ENCODE data around the gene COL4A2.

COL4A2 gene

GRCh38 chr13:110329798-110330461, 22.8 kb downstream of the COL4A2 start:
- peaks cover 0 to 6% of the 10 kb centered on the region in 2 donors for H3K4me1 ChIP-seq (ENCODE audit: control insufficient read depth in 1 of 2, insufficient read depth in 2 of 2, low read length in 2 of 2)
- peak overlapping the region in 1 of 2 donors; percentile 22 for H3K9ac ChIP-seq (ENCODE audit: low read depth in 1 of 2, low read length in 2 of 2)
- no peaks in the 10 kb centered on the region for H3K9me3 ChIP-seq (ENCODE audit: control insufficient read depth in 1 of 2, low read length in 2 of 2)
- H3K4me3 ChIP-seq (ENCODE audit: low read depth in 1 of 2, low read length in 2 of 2): no peak overlapping the region
- H3K27me3 ChIP-seq (ENCODE audit: control insufficient read depth in 1 of 2, insufficient read depth in 2 of 2, low read length in 2 of 2): no peaks in the 10 kb centered on the region
- H3K36me3 ChIP-seq (ENCODE audit: control insufficient read depth in 1 of 2, insufficient read depth in 2 of 2, low read length in 2 of 2): no peaks in the 10 kb centered on the region
- peak overlapping the region; percentile 6 for H3K27ac ChIP-seq (ENCODE audit: low read depth, low read length)

- Histone ChIP-seq H3K27ac (ENCODE audit: low read depth, low read length) (peak overlapping the region; percentile 6), H3K36me3 (ENCODE audit: control insufficient read depth in 1 of 2, insufficient read depth in 2 of 2, low read length in 2 of 2) (no peaks in the 10 kb centered on the region), H3K4me1 (ENCODE audit: control insufficient read depth in 1 of 2, insufficient read depth in 2 of 2, low read length in 2 of 2) (peaks cover 0 to 6% of the 10 kb centered on the region in 2 donors), H3K27me3 (ENCODE audit: control insufficient read depth in 1 of 2, insufficient read depth in 2 of 2, low read length in 2 of 2) (no peaks in the 10 kb centered on the region), H3K9me3 (ENCODE audit: control insufficient read depth in 1 of 2, low read length in 2 of 2) (no peaks in the 10 kb centered on the region), H3K4me3 (ENCODE audit: low read depth in 1 of 2, low read length in 2 of 2) (no peak overlapping the region), H3K9ac (ENCODE audit: low read depth in 1 of 2, low read length in 2 of 2) (no peak overlapping the region)
Measured at GRCh38 chr13:110330491-110331011, 23.5 kb downstream of the COL4A2 start.

GRCh38 chr13:110331362-110331761, 24.3 kb downstream of the COL4A2 start:
- H3K27me3 ChIP-seq (ENCODE audit: control insufficient read depth in 1 of 2, insufficient read depth in 2 of 2, low read length in 2 of 2): no peaks in the 10 kb centered on the region
- no peak overlapping the region for H3K4me3 ChIP-seq (ENCODE audit: low read depth in 1 of 2, low read length in 2 of 2)
- H3K9me3 ChIP-seq (ENCODE audit: control insufficient read depth in 1 of 2, low read length in 2 of 2): no peaks in the 10 kb centered on the region
- H3K36me3 ChIP-seq (ENCODE audit: control insufficient read depth in 1 of 2, insufficient read depth in 2 of 2, low read length in 2 of 2): no peaks in the 10 kb centered on the region
- H3K4me1 ChIP-seq (ENCODE audit: control insufficient read depth in 1 of 2, insufficient read depth in 2 of 2, low read length in 2 of 2): peaks cover 0 to 6% of the 10 kb centered on the region in 2 donors
- H3K9ac ChIP-seq (ENCODE audit: low read depth in 1 of 2, low read length in 2 of 2): no peak overlapping the region
- H3K27ac ChIP-seq (ENCODE audit: low read depth, low read length): no peak overlapping the region

GRCh38 chr13:110332750-110333149, 25.7 kb downstream of the COL4A2 start:
- H3K36me3 ChIP-seq (ENCODE audit: control insufficient read depth in 1 of 2, insufficient read depth in 2 of 2, low read length in 2 of 2): no peaks in the 10 kb centered on the region
- no peak overlapping the region for H3K27ac ChIP-seq (ENCODE audit: low read depth, low read length)
- H3K4me1 ChIP-seq (ENCODE audit: control insufficient read depth in 1 of 2, insufficient read depth in 2 of 2, low read length in 2 of 2): peaks cover 3 to 6% of the 10 kb centered on the region in 2 donors

GRCh38 chr13:110333837-110334236, 26.8 kb downstream of the COL4A2 start:
- Histone ChIP-seq H3K27me3 (ENCODE audit: control insufficient read depth in 1 of 2, insufficient read depth in 2 of 2, low read length in 2 of 2) (no peaks in the 10 kb centered on the region), H3K9ac (ENCODE audit: low read depth in 1 of 2, low read length in 2 of 2) (no peak overlapping the region), H3K9me3 (ENCODE audit: control insufficient read depth in 1 of 2, low read length in 2 of 2) (no peaks in the 10 kb centered on the region), H3K36me3 (ENCODE audit: control insufficient read depth in 1 of 2, insufficient read depth in 2 of 2, low read length in 2 of 2) (no peaks in the 10 kb centered on the region), H3K4me3 (ENCODE audit: low read depth in 1 of 2, low read length in 2 of 2) (no peak overlapping the region), H3K27ac (ENCODE audit: low read depth, low read length) (no peak overlapping the region), H3K4me1 (ENCODE audit: control insufficient read depth in 1 of 2, insufficient read depth in 2 of 2, low read length in 2 of 2) (peaks cover 3 to 6% of the 10 kb centered on the region in 2 donors)

More at GRCh38 chr13:110332750-110333149, 25.7 kb downstream of the COL4A2 start:
- Histone ChIP-seq H3K9me3 (ENCODE audit: control insufficient read depth in 1 of 2, low read length in 2 of 2) (no peaks in the 10 kb centered on the region), H3K4me3 (ENCODE audit: low read depth in 1 of 2, low read length in 2 of 2) (no peak overlapping the region), H3K9ac (ENCODE audit: low read depth in 1 of 2, low read length in 2 of 2) (no peak overlapping the region), H3K27me3 (ENCODE audit: control insufficient read depth in 1 of 2, insufficient read depth in 2 of 2, low read length in 2 of 2) (no peaks in the 10 kb centered on the region)

GRCh38 chr13:110334256-110334655, 27.2 kb downstream of the COL4A2 start:
- Histone ChIP-seq H3K27ac (ENCODE audit: low read depth, low read length) (no peak overlapping the region), H3K27me3 (ENCODE audit: control insufficient read depth in 1 of 2, insufficient read depth in 2 of 2, low read length in 2 of 2) (no peaks in the 10 kb centered on the region), H3K36me3 (ENCODE audit: control insufficient read depth in 1 of 2, insufficient read depth in 2 of 2, low read length in 2 of 2) (no peaks in the 10 kb centered on the region), H3K9ac (ENCODE audit: low read depth in 1 of 2, low read length in 2 of 2) (no peak overlapping the region), H3K4me3 (ENCODE audit: low read depth in 1 of 2, low read length in 2 of 2) (no peak overlapping the region), H3K4me1 (ENCODE audit: control insufficient read depth in 1 of 2, insufficient read depth in 2 of 2, low read length in 2 of 2) (peaks cover 3 to 6% of the 10 kb centered on the region in 2 donors), H3K9me3 (ENCODE audit: control insufficient read depth in 1 of 2, low read length in 2 of 2) (no peaks in the 10 kb centered on the region)

- H3K36me3 ChIP-seq (ENCODE audit: control insufficient read depth in 1 of 2, insufficient read depth in 2 of 2, low read length in 2 of 2): no peaks in the 10 kb centered on the region
- no peak overlapping the region for H3K27ac ChIP-seq (ENCODE audit: low read depth, low read length)
- no peaks in the 10 kb centered on the region for H3K27me3 ChIP-seq (ENCODE audit: control insufficient read depth in 1 of 2, insufficient read depth in 2 of 2, low read length in 2 of 2)
- H3K9ac ChIP-seq (ENCODE audit: low read depth in 1 of 2, low read length in 2 of 2): no peak overlapping the region
- no peak overlapping the region for H3K4me3 ChIP-seq (ENCODE audit: low read depth in 1 of 2, low read length in 2 of 2)
- peaks cover 3 to 6% of the 10 kb centered on the region in 2 donors for H3K4me1 ChIP-seq (ENCODE audit: control insufficient read depth in 1 of 2, insufficient read depth in 2 of 2, low read length in 2 of 2)
- no peaks in the 10 kb centered on the region for H3K9me3 ChIP-seq (ENCODE audit: control insufficient read depth in 1 of 2, low read length in 2 of 2)
Measured at GRCh38 chr13:110334841-110335490, 27.9 kb downstream of the COL4A2 start.

- no peak overlapping the region for H3K4me3 ChIP-seq (ENCODE audit: low read depth in 1 of 2, low read length in 2 of 2)
- no peak overlapping the region for H3K27ac ChIP-seq (ENCODE audit: low read depth, low read length)
- H3K36me3 ChIP-seq (ENCODE audit: control insufficient read depth in 1 of 2, insufficient read depth in 2 of 2, low read length in 2 of 2): no peaks in the 10 kb centered on the region
- H3K9ac ChIP-seq (ENCODE audit: low read depth in 1 of 2, low read length in 2 of 2): no peak overlapping the region
- peaks cover 4 to 7% of the 10 kb centered on the region in 2 donors for H3K4me1 ChIP-seq (ENCODE audit: control insufficient read depth in 1 of 2, insufficient read depth in 2 of 2, low read length in 2 of 2)
- H3K9me3 ChIP-seq (ENCODE audit: control insufficient read depth in 1 of 2, low read length in 2 of 2): no peaks in the 10 kb centered on the region
- no peaks in the 10 kb centered on the region for H3K27me3 ChIP-seq (ENCODE audit: control insufficient read depth in 1 of 2, insufficient read depth in 2 of 2, low read length in 2 of 2)
Measured at GRCh38 chr13:110336108-110336507, 29.0 kb downstream of the COL4A2 start.

- no peaks in the 10 kb centered on the region for H3K36me3 ChIP-seq (ENCODE audit: control insufficient read depth in 1 of 2, insufficient read depth in 2 of 2, low read length in 2 of 2)
- no peak overlapping the region for H3K27ac ChIP-seq (ENCODE audit: low read depth, low read length)
- H3K9me3 ChIP-seq (ENCODE audit: control insufficient read depth in 1 of 2, low read length in 2 of 2): no peaks in the 10 kb centered on the region
- peaks cover 9 to 11% of the 10 kb centered on the region in 2 donors for H3K4me1 ChIP-seq (ENCODE audit: control insufficient read depth in 1 of 2, insufficient read depth in 2 of 2, low read length in 2 of 2)
- no peak overlapping the region for H3K9ac ChIP-seq (ENCODE audit: low read depth in 1 of 2, low read length in 2 of 2)
- no peak overlapping the region for H3K4me3 ChIP-seq (ENCODE audit: low read depth in 1 of 2, low read length in 2 of 2)
- peaks cover 0 to 3% of the 10 kb centered on the region in 2 donors for H3K27me3 ChIP-seq (ENCODE audit: control insufficient read depth in 1 of 2, insufficient read depth in 2 of 2, low read length in 2 of 2)
Measured at GRCh38 chr13:110336681-110337080, 29.6 kb downstream of the COL4A2 start.

- H3K36me3 ChIP-seq (ENCODE audit: control insufficient read depth in 1 of 2, insufficient read depth in 2 of 2, low read length in 2 of 2): no peaks in the 10 kb centered on the region
- peaks cover 9 to 11% of the 10 kb centered on the region in 2 donors for H3K4me1 ChIP-seq (ENCODE audit: control insufficient read depth in 1 of 2, insufficient read depth in 2 of 2, low read length in 2 of 2)
- H3K9ac ChIP-seq (ENCODE audit: low read depth in 1 of 2, low read length in 2 of 2): no peak overlapping the region
- no peaks in the 10 kb centered on the region for H3K9me3 ChIP-seq (ENCODE audit: control insufficient read depth in 1 of 2, low read length in 2 of 2)
- no peak overlapping the region for H3K27ac ChIP-seq (ENCODE audit: low read depth, low read length)
- peaks cover 0 to 3% of the 10 kb centered on the region in 2 donors for H3K27me3 ChIP-seq (ENCODE audit: control insufficient read depth in 1 of 2, insufficient read depth in 2 of 2, low read length in 2 of 2)
- H3K4me3 ChIP-seq (ENCODE audit: low read depth in 1 of 2, low read length in 2 of 2): no peak overlapping the region
Measured at GRCh38 chr13:110337247-110337646, 30.2 kb downstream of the COL4A2 start.
